ENCODE results near the gene ZNF568.

ZNF568 gene

DNA sequence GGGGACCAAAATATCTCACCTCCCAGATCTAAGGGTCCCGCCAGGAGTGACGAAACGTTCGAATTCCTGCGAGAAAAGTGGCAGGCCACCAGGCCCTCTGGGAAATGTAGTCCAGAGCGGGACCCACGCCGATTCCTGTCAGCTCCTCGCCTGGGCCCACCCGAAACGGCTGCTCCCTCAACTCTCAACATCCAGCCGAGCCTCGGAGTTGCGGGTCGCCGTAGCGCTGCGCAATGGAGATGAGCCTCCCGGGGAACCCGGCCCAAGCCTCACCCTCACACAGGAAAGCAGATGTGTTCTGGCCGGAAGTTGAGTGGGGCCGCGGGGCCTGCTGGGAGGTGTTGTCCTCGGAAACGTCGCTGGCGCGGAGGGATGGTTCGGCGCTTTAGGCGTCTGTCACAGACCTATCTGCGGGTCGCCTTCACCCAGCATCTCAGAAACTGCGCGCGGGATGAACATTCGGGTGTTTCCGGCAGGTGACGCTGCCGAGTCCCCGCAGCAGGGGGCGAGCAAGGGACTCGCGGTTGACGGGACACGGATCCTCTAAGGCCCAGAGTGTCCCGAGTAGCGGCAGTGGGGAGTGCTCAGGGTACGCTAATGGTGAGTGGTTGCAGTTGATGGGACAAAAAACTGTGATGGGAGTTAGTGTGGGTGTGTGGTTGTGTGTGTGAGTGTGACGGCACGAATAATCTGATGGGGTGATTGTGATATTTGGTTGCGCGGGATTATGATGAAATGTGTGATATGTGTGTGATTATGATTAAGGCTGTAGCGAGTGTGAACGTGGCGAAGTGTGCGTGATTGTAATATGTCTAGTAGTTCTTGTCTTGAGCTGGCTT, at the start of gene ZNF568, which contains the start of gene ZNF829:
TSS of gene ZNF568 (plus strand) at position 341 of the 839 bp plus-strand sequence. CDS start 6,439 bp downstream, outside the sequence.
TSS of gene ZNF829 (minus strand) at position 300 of the 839 bp plus-strand sequence. CDS start 1,124 bp downstream, outside the sequence.
- peak; percentile 85 to 91 for DNase-seq

DNA sequence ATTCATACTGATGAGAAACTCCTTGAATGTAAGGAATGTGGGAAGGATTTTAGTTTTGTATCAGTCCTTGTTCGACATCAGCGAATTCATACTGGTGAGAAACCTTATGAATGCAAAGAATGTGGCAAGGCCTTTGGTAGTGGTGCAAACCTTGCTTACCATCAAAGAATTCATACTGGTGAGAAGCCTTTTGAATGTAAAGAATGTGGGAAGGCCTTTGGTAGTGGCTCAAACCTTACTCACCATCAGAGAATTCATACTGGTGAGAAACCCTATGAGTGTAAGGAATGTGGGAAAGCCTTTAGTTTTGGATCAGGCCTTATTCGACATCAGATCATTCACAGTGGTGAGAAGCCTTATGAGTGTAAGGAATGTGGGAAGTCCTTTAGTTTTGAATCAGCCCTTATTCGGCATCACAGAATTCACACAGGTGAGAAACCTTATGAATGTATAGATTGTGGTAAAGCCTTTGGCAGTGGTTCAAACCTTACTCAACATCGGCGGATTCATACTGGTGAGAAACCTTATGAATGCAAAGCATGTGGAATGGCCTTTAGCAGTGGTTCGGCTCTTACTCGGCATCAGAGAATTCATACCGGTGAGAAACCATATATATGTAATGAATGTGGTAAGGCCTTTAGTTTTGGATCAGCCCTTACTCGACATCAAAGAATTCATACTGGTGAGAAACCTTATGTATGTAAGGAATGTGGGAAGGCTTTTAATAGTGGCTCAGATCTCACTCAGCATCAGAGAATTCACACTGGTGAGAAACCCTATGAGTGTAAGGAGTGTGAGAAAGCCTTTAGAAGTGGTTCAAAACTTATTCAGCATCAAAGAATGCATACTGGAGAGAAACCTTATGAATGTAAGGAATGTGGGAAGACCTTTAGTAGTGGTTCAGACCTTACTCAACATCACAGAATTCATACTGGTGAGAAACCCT, 38.9 kb upstream of the ZNF568 start:
- DNase-seq: no peak

DNA sequence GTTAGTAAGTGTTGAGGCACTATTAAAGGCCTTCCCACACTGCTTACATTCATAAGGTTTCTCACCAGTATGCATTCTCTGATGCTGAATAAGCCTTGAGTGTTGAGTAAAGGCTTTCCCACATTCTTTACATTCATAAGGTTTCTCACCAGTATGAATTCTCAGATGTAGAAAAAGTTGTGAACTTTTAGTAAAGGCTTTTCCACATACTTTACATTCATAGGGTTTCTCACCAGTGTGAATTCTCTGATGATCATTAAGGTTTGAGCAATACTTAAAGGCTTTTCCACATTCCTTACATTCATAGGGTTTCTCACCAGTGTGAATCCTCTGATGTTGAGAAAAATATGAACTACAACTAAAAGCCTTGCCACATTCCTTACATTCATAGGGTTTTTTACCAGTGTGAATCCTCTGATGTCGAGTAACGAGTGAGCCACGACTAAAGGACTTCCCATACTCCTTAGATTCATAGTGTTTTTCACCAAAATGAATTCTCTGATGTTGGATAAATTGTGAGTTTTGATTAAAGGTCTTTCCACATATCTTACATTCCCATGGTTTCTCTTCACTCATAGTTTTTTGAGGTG, 24.3 kb upstream of the ZNF568 start:
- DNase-seq: no peak

DNA sequence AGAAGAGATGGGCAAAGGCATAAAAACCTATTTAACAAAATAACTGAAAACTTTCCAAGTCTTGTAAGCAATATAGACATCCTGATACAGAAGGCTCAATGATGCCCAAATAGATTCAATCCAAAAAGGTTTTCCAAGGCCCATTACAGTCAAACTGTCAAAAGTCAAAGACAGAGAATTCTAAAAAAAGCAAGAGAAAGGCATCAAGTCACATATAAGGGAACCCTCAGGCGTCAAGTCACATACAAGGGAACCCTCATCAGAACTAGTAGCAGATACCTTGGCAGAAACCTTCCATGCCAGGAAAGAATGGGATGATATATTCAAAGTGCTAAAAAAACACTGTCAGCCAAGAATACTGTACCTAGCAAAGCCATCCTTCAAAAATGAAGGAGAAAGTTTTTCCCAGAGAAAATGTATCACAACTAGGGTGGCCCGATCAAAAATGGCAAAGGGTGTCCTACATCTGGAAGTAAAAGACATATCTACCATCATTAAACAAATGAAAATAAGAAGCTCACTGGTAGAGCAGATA, 21.2 kb upstream of the ZNF568 start:
- DNase-seq: no peak

DNA sequence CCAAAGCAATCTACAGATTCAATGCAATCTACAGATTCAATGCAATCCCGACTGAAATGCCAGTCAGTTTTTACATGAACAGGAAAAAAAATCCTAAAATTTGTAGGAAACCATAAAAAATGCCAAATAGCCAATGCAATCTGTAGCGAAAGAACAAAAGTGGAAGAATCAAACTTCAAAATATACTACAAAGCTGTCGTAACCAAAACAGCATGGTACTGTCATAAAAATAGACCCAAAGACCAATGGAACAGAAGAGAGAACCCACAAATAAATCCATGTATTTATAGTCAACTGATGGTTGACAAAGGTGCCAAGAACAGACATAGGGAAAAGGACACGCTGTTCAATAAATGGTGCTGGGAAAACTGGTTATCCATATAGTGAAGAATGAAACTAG, 17.7 kb upstream of the ZNF568 start:
- DNase-seq: no peak

DNA sequence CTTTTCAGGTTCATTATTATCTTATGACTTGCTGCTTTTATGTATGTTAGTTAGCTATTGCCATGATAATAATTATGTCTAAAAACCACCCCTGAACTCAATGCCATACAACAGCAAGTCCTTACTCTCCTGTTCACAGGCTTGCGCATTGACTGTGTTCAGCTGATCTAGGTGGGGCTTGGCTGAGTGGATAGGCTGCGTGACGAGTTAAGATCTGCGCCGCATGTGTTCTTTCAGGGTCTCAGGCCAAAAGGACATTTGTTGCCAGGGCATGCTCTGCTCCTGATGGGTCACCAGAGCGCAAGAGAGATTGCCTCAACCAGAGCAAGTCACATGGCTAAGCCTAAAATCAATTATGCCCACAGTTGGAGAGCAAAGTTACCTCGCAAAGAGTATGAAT, 859 bp downstream of the ZNF568 start:
- DNase-seq: no peak

DNA sequence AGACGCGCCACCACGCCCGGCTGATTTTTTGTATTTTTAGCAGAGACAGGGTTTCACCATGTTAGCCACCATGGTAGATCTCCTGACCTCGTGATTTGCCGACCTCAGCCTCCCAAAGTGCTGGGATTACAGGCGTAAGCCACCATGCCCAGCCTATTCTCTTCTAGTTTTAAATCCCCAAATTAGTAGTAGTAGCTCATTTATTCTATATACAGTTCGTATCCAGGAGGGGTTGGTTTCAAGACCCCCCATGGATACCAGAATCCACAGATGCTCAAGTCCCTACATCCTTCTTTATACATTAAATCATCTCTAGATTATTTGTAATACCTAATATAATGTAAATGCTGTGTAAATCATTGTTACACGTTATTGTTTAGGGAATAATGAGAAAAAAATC, 2.0 kb downstream of the ZNF568 start:
- DNase-seq: no peak

DNA sequence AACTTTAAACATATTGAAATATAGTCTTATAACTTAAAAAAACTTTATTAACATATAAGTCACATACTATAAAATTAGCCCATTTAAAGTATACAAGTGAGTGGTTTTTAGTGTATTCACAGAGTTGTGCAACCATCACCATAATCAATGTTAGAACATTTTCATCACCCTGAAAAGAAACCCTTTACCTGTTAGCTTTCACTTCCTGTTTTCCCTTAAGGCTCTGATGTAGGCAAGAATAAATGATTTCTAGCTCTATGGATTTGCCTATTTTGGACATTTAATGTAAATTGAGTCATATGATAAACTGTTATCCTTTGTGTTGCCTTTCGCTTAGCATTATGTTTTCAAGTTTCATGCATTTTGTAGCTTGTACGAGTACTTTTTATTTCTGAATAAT, 15.6 kb downstream of the ZNF568 start:
- no peak for DNase-seq

DNA sequence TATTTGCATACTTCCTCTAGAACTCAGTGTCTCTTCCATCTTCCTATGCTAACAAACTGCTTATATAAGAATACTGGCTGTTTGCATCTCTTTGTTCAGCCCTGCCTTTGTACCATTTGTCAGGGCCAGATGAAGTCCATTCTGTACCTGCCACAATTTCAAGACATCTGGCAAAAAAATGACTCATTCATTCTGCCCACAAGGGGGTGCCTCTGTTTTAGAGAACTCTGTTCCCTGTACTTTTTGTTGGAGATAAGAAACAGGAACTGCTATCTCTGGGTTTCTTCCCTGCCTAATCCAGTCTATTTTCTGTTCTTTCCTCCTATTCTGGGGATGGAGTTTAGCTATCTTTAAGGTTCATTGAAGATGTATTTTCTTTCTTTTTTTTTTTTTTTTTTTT, 23.0 kb downstream of the ZNF568 start:
- no peak for DNase-seq

DNA sequence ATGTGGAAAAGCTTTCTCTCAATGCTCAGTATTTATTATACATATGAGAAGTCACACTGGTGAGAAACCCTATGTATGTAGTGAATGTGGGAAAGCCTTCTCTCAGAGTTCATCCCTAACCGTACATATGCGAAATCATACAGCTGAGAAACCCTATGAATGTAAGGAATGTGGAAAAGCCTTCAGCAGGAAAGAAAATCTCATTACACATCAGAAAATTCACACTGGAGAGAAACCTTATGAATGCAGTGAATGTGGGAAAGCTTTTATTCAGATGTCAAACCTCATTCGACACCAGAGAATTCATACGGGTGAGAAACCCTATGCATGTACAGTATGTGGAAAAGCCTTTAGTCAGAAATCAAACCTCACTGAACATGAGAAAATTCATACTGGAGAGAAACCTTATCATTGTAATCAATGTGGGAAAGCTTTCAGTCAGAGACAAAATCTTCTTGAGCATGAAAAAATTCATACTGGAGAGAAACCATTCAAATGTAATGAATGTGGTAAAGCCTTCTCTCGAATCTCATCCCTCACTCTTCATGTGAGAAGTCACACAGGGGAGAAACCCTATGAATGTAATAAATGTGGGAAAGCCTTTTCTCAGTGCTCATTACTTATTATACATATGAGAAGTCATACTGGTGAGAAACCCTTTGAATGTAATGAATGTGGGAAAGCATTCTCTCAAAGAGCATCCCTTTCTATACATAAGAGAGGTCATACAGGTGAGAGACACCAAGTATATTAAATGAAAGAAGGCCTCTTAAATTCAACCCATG, 34.4 kb downstream of the ZNF568 start:
- DNase-seq: no peak

DNA sequence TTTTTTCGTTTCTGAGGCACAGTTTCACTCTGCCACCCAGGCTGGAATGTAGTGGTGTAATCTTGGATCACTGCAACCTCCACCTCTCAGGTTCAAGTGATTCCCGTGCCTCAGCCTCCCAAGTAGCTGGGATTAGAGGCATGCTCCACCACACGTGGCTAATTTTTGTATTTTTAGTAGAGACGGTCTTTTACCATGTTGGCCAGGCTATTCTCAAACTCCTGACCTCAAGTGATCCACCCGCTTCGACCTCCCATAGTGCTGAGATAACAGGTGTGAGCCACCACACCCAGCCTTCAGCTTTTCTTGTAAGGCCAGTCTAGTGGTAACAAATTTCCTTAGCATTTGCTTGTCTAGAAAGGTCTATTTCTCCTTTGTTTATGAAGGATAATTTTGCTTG, 46.2 kb downstream of the ZNF568 start:
- DNase-seq: no peak

DNA sequence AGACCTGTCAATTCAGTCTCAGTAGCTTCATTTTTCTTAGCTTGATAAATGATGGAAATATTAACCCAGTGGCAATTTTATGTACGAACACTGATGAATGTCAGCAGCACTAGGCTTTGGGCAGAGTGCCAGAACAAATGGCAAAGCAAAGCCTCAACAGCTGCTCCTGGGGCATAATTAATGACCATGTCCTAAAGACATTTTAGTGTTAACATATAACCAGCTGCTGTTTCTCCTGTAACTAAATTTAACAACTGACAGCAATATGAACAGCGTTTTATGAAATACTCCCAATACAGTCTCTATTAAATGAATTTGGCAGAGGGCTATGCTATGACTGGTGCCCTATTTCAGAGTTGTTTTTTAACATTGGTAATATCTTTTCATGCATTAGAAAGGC, 47.1 kb downstream of the ZNF568 start:
- DNase-seq: no peak

DNA sequence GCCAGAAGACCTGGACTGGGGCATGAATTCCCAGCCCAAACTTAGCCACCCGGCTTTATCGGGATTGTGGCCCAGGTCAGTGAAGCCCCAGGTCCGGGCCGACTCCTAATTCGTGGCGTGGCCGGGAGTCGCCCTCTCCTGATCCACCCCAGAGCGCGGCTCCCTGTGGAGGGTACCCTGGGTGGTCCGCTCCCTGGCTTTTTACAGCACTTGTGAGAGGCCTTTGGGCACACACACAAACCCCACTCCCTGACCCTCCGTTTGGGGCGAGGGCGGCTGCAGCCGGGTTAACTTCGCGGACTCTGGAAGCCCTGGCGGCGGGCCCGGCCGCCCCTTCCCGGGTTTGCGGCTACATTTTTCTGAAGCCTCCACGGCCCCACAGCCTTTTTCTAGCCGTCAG, 56.4 kb downstream of the ZNF568 start:
- no peak for DNase-seq

DNA sequence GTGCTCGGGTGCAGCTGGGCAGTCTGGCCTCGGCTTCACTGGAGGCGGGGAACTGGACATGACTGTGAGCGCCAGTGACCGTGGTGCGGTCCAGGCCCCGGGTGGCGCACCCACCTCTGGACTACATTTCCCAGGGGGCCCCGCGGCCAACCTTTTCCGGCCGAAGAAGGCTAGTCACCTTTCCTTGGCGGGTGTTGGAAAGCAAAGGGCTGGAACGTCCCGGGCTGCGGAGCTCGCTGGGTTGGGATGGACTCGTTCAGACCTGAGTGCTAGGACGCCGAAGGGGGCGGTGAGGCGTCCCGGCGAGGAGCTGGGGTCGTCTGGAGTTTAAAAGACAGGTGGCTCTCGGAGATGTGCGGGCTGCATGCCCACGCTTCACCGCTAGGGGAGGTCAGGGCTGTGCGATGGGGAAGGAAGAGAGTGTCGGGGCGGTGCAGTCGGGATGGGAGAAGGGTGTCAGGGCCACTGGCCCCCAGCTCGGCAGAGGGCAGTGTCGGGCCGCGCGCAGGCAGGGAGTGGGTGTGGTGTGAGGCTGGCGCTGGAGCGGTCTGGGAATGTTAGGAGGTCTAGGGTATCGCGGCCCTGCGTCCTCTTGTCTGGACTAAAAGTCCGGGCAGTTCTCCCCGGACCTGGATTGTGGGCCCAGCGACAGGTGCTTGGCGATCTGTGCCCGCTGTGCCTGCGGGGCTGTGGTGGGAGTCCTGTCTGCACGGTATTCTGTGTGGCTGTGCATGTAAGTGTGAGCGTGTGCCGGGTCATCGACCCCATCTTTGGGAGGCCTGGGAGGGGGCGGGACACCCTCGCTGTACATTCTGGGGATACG, 57.1 kb downstream of the ZNF568 start:
- peak; percentile 73 to 75 for DNase-seq

DNA sequence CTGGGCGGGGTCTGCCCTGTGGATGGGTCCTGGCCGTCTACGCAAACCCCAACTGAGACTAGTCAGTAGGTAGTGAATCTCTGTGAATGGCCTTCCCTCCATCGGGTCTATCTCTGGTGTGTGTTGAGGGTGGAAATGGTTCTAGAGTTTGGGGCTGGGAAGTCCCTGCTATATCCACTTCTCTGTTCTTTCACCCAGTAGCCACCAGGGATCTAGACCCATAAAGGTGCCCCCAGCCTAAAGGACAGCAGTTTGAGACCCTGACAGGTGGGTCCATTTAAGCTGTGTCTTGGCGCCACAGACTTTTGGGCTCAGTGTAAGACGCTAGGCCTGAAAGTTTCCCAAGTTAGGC, 57.7 kb downstream of the ZNF568 start:
- DNase-seq: no peak

DNA sequence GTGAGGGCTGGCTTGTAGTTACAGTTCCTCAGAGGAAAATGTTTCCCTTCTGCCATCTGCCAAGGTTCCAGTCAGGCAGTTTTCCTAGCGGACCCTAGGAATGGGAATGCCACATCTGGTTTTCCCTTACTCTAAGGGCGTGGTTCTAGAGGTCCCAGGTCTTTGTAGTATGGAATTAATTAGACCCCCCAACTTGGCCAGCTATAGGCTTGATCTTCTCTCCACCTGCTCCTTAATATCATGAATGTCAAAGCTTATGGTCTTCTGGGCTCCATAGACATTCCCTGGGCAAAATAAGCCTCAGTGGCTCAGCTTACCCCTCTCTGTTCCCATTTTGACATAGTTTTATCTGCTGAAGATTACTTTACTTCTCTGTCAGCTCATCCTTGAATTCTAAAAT, 70.0 kb downstream of the ZNF568 start:
- DNase-seq: no peak

DNA sequence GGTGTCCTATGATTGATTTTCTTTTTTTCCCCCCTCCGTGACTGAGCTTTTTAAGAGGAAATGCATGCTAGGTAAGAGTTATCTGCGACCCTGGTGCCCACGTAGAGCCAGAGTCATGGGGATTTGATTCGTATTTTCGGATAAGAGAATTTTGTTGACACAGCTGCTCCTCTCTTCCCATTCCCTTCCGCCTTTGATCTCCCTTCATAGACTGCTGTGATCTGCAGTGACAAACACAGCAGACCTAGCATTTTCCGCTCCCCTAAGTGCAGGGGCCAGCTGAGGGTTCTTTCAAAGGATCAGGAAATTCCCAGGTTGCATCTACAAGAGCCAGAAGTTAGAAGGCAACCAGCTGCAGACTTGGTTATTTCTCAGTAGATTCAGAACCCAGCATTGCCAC, 70.5 kb downstream of the ZNF568 start:
- no peak for DNase-seq

DNA sequence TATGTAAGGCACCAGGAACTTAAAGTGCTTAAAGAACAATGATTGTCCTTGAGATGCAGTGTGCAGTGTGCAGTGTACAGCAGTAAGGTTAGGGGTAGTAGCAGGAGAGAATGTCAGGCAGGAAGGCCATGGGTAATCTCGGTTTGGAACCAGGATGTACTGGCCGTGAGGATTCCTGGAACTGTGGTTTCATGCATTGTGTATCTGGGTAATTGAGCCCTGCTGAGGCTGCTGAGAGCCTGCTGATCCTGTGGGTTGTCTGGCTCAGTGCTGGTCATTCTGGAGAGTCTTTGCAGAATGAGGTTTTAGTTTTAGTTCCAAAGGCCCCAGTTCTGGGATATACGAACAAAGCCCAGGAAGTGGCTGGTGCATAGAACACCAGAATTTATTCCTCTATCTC, 71.0 kb downstream of the ZNF568 start:
- DNase-seq: no peak

DNA sequence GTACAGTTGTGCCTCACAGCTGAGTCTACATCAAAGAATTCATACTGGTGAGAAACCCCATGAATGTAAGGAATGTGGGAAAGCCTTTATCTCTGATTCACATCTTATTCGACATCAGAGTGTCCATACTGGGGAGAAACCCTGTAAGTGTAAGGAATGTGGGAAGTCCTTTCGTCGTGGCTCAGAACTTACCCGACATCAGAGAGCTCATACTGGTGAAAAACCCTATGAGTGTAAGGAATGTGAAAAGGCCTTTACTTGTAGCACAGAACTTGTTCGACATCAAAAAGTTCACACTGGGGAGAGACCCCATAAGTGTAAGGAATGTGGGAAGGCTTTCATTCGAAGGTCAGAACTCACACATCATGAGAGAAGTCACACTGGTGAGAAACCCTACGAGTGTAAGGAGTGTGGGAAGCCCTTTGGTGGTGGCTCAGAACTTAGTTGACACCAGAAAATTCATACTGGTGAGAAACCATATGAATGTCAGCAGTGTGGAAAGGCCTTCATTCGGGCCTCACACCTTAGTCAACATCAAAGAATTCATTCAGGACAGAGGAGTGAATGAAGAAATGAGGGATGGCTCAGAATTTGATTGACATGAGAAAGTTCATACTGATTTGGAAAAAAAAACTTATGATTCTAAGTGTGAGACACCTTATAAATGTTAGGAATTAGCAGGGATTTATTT, 81.2 kb downstream of the ZNF568 start:
- no peak for DNase-seq

DNA sequence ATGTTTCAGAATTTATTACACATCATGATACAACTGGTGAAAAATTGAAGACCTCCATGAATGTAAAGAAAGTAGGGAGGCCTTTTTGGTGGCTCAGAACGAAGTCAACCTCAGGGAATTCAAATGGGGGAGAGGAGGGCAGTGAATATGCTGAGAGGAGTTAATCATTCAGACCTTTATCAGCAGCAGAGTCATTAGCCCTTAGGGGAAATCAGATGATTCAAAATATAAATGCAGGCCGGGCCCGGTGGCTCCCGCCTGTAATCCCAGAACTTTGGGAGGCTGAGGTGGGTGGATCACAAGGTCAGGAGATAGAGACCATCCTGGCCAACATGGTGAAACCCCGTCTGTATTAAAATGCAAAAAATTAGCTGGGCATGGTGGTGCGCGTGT, 81.7 kb downstream of the ZNF568 start:
- DNase-seq: no peak

DNA sequence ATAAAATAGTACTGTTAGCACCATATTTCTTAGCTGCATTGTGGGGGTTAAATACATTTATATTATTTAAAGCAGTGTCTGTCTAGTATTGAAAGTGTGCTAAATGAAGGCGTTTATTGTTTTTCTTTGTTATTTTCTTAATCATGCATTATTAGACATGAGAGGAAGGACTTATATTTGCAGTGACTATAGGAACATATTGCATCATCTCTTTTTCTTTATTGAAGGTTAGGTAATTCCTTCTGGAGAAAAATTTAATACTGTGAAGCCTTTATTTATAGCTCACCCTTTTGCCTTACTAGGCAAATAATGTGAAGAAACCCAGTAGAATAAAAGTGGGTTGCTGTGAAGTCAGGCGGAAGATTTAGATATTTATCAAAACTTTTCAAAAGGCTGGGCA, 83.2 kb downstream of the ZNF568 start:
- no peak for DNase-seq

Data from activated CD4-positive, alpha-beta T cell treated with anti-CD3 and anti-CD28 coated beads for 4 hours (primary cell).